ENCODE measurements around the gene XAGE5.

DNA sequence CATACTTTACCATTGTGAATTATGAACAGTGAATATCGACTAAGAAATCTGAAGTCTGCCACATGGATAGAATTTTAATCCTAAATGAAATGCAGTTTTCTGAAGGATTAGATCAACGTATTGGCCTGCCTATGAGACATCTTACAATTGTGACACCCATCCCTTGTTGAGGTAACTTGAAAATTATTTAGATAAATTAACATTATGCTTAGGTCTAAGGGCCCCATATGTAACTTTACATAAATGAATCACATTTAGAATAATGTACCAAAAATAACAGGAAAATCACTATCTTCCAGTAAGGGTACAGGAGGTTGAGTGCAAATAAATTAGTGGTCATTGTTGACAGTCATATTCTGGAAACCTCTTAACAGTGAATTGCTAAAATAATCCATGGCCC lies 13.5 kb downstream of the XAGE5 start:
- TF ChIP-seq CTCF (conservative IDR thresholded peaks at IDR 0.05) (no peak), ZFX (IDR thresholded peaks at IDR 0.05) (no peak)
